Activated CD4-positive, alpha-beta T cell treated with anti-CD3 and anti-CD28 coated beads, Interleukin-2, amount 50 U/mL, for 48 hours (primary cell): ENCODE results near the gene BEST2.
"Not testable (repeated sequence)": the region's sequence is repeated elsewhere in the genome, so short reads cannot be mapped to it uniquely, and the experiment has no call there.

Experiments
- DNase-seq, 2 experiments: peaks; one replicate each; pipeline ENCODE4 v3.0.0-alpha.2; 2020

The BEST2 gene

GRCh38 chr19:12788042-12788681 lies 36.6 kb downstream of the BEST2 start:
- DNase-seq = no peak

- DNase-seq = peak; percentile 60 to 69
These were observed 37.1 kb downstream of the BEST2 start for GRCh38 chr19:12788682-12789097.

GRCh38 chr19:12789098-12789903 lies 37.7 kb downstream of the BEST2 start:
- peak; percentile 56 to 61 for DNase-seq

- DNase-seq = peak; percentile 97
These were observed 38.5 kb downstream of the BEST2 start for GRCh38 chr19:12789904-12790619.

GRCh38 chr19:12790628-12791344 lies 39.2 kb downstream of the BEST2 start:
- DNase-seq = peak in 1 of 2 experiments; percentile 33

- DNase-seq = peak; percentile 96 to 97
These were observed 39.9 kb downstream of the BEST2 start, which contains the start of gene JUNB for GRCh38 chr19:12791345-12792050. Gene JUNB (plus strand): TSS chr19:12791486. CDS start chr19:12791772, 286 bp downstream.

- peak; percentile 71 to 76 for DNase-seq
These were observed 40.7 kb downstream of the BEST2 start for GRCh38 chr19:12792051-12792852.

GRCh38 chr19:12792853-12793289 lies 41.3 kb downstream of the BEST2 start:
- DNase-seq = no peak

GRCh38 chr19:12793290-12794195 lies 42.0 kb downstream of the BEST2 start:
- peak; percentile 91 to 93 for DNase-seq

GRCh38 chr19:12794196-12794941 lies 42.8 kb downstream of the BEST2 start:
- DNase-seq = no peak

- DNase-seq = no peak
These were observed 43.4 kb downstream of the BEST2 start for GRCh38 chr19:12794971-12795381.

GRCh38 chr19:12796146-12797071 lies 44.8 kb downstream of the BEST2 start:
- peak; percentile 69 to 81 for DNase-seq

- no peak for DNase-seq
These were observed 45.6 kb downstream of the BEST2 start for GRCh38 chr19:12797141-12797587.

- DNase-seq = not testable (repeated sequence)
These were observed 46.0 kb downstream of the BEST2 start for GRCh38 chr19:12797607-12798006.

GRCh38 chr19:12799742-12800465 lies 48.3 kb downstream of the BEST2 start:
- DNase-seq = no peak

GRCh38 chr19:12800466-12800770 lies 48.8 kb downstream of the BEST2 start:
- no peak for DNase-seq

GRCh38 chr19:12800923-12801465 lies 49.4 kb downstream of the BEST2 start:
- DNase-seq = peak; percentile 38 to 50
